PC-9 (cell line): ENCODE data around the gene EAF2. TPM values are rescaled to one million over a fixed set of nuclear protein-coding genes. Genes with fewer than 3 reads are reported as not detected.
A peak's percentile ranks its signal among the peaks of the same experiment; 100 is the strongest.

Experiments
- BruUV-seq: library from RNA; stranded (reverse); fragments of 400-500 nt; replicated peaks from 2 replicates; lab custom pipeline; 2021; lab: Mats Ljungman, UMichigan
- CTCF ChIA-PET: fragments of 300-600 bp; sonication (Branson Sonifier 250); formaldehyde crosslinking; loops from one replicate; lab custom pipeline; 2022; ENCODE audit warnings: antibody characterized with exemption; lab: Charles Lee
- POLR2A ChIA-PET: fragments of 300-600 bp; sonication (Branson Sonifier 250); formaldehyde crosslinking; loops from one replicate; lab custom pipeline; 2022; ENCODE audit warnings: antibody characterized with exemption; ENCODE audit not compliant: unreplicated experiment; lab: Charles Lee
- DNase-seq, 2 experiments: peaks; one replicate each; pipeline versions ENCODE4 v3.0.0 to v3.0.0-alpha.2; 2015 to 2022; ENCODE audit warnings: mixed read lengths in 1 of 2
- H2AFZ ChIP-seq: fragments of 200-600 bp; sonication (generic); 2 replicates; pipeline ENCODE4 v1.8.1; 2017; ENCODE audit warnings: antibody characterized with exemption
- H3F3A ChIP-seq: fragments of 200-600 bp; sonication (generic); 2 replicates; pipeline ENCODE4 v1.8.1; 2017; ENCODE audit warnings: antibody characterized with exemption, mild to moderate bottlenecking, low read depth; ENCODE audit not compliant: insufficient read depth
- H3K27ac ChIP-seq: fragments of 200-600 bp; sonication (generic); 2 replicates; pipeline ENCODE4 v1.6.1; 2016; ENCODE audit warnings: mixed run types
- H3K27me3 ChIP-seq: fragments of 200-600 bp; sonication (generic); 2 replicates; pipeline ENCODE4 v1.6.1; 2016; ENCODE audit warnings: low read depth, mixed run types; ENCODE audit not compliant: insufficient read depth
- H3K36me3 ChIP-seq: fragments of 200-600 bp; sonication (generic); 2 replicates; pipeline ENCODE4 v1.6.1; 2016; ENCODE audit warnings: low read depth, mixed run types
- H3K4me1 ChIP-seq: fragments of 200-600 bp; sonication (generic); replicated peaks from 2 replicates; pipeline ENCODE4 v1.6.1; 2016; ENCODE audit warnings: mixed run types; ENCODE audit not compliant: insufficient read depth
- H3K4me2 ChIP-seq: fragments of 200-600 bp; sonication (generic); 2 replicates; pipeline ENCODE4 v1.6.1; 2017; ENCODE audit warnings: mixed run types
- H3K4me3 ChIP-seq: fragments of 200-600 bp; sonication (generic); 2 replicates; pipeline ENCODE4 v1.6.1; 2016; ENCODE audit warnings: mixed run types
- H3K79me2 ChIP-seq: fragments of 200-600 bp; sonication (generic); 2 replicates; pipeline ENCODE4 v1.6.1; 2017; ENCODE audit warnings: low read depth, mixed run types
- H3K9me2 ChIP-seq: fragments of 200-600 bp; sonication (generic); 2 replicates; pipeline ENCODE4 v1.8.1; 2017; ENCODE audit warnings: mild to moderate bottlenecking; ENCODE audit not compliant: insufficient read depth
- H3K9me3 ChIP-seq: fragments of 200-600 bp; sonication (generic); 2 replicates; pipeline ENCODE4 v1.8.1; 2016; ENCODE audit warnings: low read depth; ENCODE audit not compliant: insufficient read depth
- H4K20me1 ChIP-seq: fragments of 200-600 bp; sonication (generic); 2 replicates; pipeline ENCODE4 v1.8.1; 2017; ENCODE audit not compliant: insufficient read depth
- CTCF ChIP-seq: fragments of 200-600 bp; sonication (generic); conservative IDR thresholded peaks from 2 replicates; pipeline ENCODE4 v1.6.1; 2017; ENCODE audit warnings: mixed run types, antibody characterized with exemption, mild to moderate bottlenecking, moderate library complexity
- EZH2 ChIP-seq: fragments of 200-600 bp; sonication (generic); IDR thresholded peaks from 2 replicates; pipeline ENCODE4 v1.8.0; 2017; ENCODE audit warnings: antibody characterized with exemption, low read depth
- intact Hi-C: fragments of 100-400 bp; cut with micrococcal nuclease; formaldehyde crosslinking; loops from one replicate; pipeline ENCODE4 v1.10.0; 2022; ENCODE audit not compliant: unreplicated experiment
- total RNA-seq: library from RNA; stranded (reverse); gene quantifications from 2 replicates; pipeline ENCODE4 v1.2.3, GENCODE V29; 2021

Gene EAF2
- total RNA-seq, 1 experiment from 2014 or later, result 2.0 TPM

- no peak for DNase-seq
- H3K27me3 ChIP-seq, result no peaks in the 10 kb centered on the region
- CTCF ChIA-PET, result no interaction called here
- intact Hi-C loops, result no loop called here
- H3F3A ChIP-seq, result no peaks in the 10 kb centered on the region
- H3K9me3 ChIP-seq, result peaks cover 3% of the 10 kb centered on the region; the same call in 1 of the 2 replicates
- H3K4me1 ChIP-seq, result no peaks in the 10 kb centered on the region
- no peaks in the 10 kb centered on the region for H4K20me1 ChIP-seq
- no peak overlapping the region for H3K27ac ChIP-seq
- no peak overlapping the region for H3K4me2 ChIP-seq
- H3K79me2 ChIP-seq, result no peaks in the 10 kb centered on the region
- H2AFZ ChIP-seq, result no peak overlapping the region
- BruUV-seq, result no TSS peak
- POLR2A ChIA-PET, result no interaction called here
- peaks cover 43% of the 10 kb centered on the region for H3K36me3 ChIP-seq
- H3K9me2 ChIP-seq, result no peaks in the 10 kb centered on the region
- H3K4me3 ChIP-seq, result no peak overlapping the region
- TF ChIP-seq EZH2 (no peak), CTCF (no peak)
Measured at GRCh38 chr3:121822973-121823372, 12.0 kb upstream of the EAF2 start.

GRCh38 chr3:121834157-121834670, 795 bp upstream of the EAF2 start:
- intact Hi-C loops, result loop anchor here (1.0 to 10.0 kb wide), 3 partner anchors 85 to 531 kb away; partner anchors contain the start of gene GOLGB1
- peak overlapping the region; percentile 40 for H3K27ac ChIP-seq
- peaks cover 20% of the 10 kb centered on the region for H3K79me2 ChIP-seq
- H3K9me2 ChIP-seq, result no peaks in the 10 kb centered on the region
- no TSS peak for BruUV-seq
- ChIA-PET POLR2A (interaction anchor here (0.9 kb wide), 1 partner anchor 85 kb away, joined by 6 read pairs; the partner anchor contains the start of gene GOLGB1), CTCF (no interaction called here)
- no peaks in the 10 kb centered on the region for H3K27me3 ChIP-seq
- no peaks in the 10 kb centered on the region for H3F3A ChIP-seq
- peak overlapping the region; percentile 99 for H2AFZ ChIP-seq
- H3K36me3 ChIP-seq, result 0 out of 2 replicates have a peak, but pooled peaks cover 10% of the 10 kb centered on the region
- no peaks in the 10 kb centered on the region; the same call in 1 of the 2 replicates for H4K20me1 ChIP-seq
- H3K4me2 ChIP-seq, result peak overlapping the region; percentile 95
- peak overlapping the region; percentile 94 for H3K4me3 ChIP-seq
- no peaks in the 10 kb centered on the region for H3K9me3 ChIP-seq
- H3K4me1 ChIP-seq, result peaks cover 11% of the 10 kb centered on the region; the same call in 1 of the 2 replicates
- TF ChIP-seq CTCF, result no peak
- TF ChIP-seq EZH2, result no peak
- peak in 1 of 2 experiments; percentile 21 for DNase-seq

GRCh38 chr3:121835465-121835801, 424 bp downstream of the EAF2 start:
- Histone ChIP-seq H3K27me3 (no peaks in the 10 kb centered on the region), H3K9me2 (no peaks in the 10 kb centered on the region), H3K79me2 (peaks cover 20% of the 10 kb centered on the region), H4K20me1 (no peaks in the 10 kb centered on the region; the same call in 1 of the 2 replicates), H3K4me1 (peaks cover 11% of the 10 kb centered on the region; the same call in 1 of the 2 replicates), H3K4me3 (peak overlapping the region; percentile 94), H3K4me2 (peak overlapping the region; percentile 95), H2AFZ (peak overlapping the region; percentile 99), H3F3A (no peaks in the 10 kb centered on the region), H3K9me3 (no peaks in the 10 kb centered on the region), H3K36me3 (0 out of 2 replicates have a peak, but pooled peaks cover 10% of the 10 kb centered on the region), H3K27ac (no peak overlapping the region)
- BruUV-seq, result no TSS peak
- DNase-seq, result no peak
- ChIA-PET POLR2A (interaction anchor here (0.7 kb wide), 1 partner anchor 167 kb away, joined by 3 read pairs; no protein-coding TSS in a partner anchor), CTCF (no interaction called here)
- intact Hi-C loops, result loop anchor here (2.0 to 10.0 kb wide), 2 partner anchors 87 to 529 kb away; partner anchors contain the start of gene GOLGB1
- TF ChIP-seq CTCF (no peak), EZH2 (no peak)
